Measurements from ENCODE around the gene DIP2A. TPM values are rescaled to one million over a fixed set of nuclear protein-coding genes. Genes with fewer than 3 reads are reported as not detected.

Gene DIP2A
- total and polyA plus RNA-seq, 2 experiments from 2014 or later = 18.5 to 36.3 TPM

GRCh38 chr21:46468108-46468774 is 9.6 kb downstream of the DIP2A start:
- Histone ChIP-seq H3K4me3 (no peak overlapping the region), H3K4me2 (no peak overlapping the region), H3F3A (replicated peaks; ENCODE audit: low read depth) (no peaks in the 10 kb centered on the region), H3K9me2 (ENCODE audit: insufficient read depth) (no peaks in the 10 kb centered on the region), H3K27me3 (ENCODE audit: insufficient read depth) (no peaks in the 10 kb centered on the region), H3K27ac (ENCODE audit: low read depth) (no peak overlapping the region), H3K4me1 (ENCODE audit: insufficient read depth) (no peaks in the 10 kb centered on the region; the same call in 1 of the 2 replicates), H2AFZ (no peak overlapping the region), H4K20me1 (replicated peaks; ENCODE audit: insufficient read depth) (no peaks in the 10 kb centered on the region; the same call in 1 of the 2 replicates), H3K36me3 (ENCODE audit: insufficient read depth) (no peaks in the 10 kb centered on the region), H3K79me2 (replicated peaks; ENCODE audit: insufficient read depth) (peaks cover 9% of the 10 kb centered on the region; the same call in 1 of the 2 replicates)
- DNase-seq (ENCODE audit: low spot score) = no peak
- H3K27me3 Mint-ChIP-seq (ENCODE audit: insufficient read depth, low read depth, poor library complexity) = peaks cover 3% of the 10 kb centered on the region
- H3K27ac Mint-ChIP-seq = no peak overlapping the region
- no peak for TF ChIP-seq EZH2phosphoT487 (IDR thresholded peaks at IDR 0.05; ENCODE audit: unreplicated experiment)
- no peak for TF ChIP-seq POLR2AphosphoS5 (IDR thresholded peaks at IDR 0.05; ENCODE audit: low read depth)
- no peak for TF ChIP-seq ETS1 (IDR thresholded peaks at IDR 0.05)
- no peak for TF ChIP-seq JUNB (IDR thresholded peaks at IDR 0.05; ENCODE audit: unreplicated experiment)
- TF ChIP-seq NANOG (IDR thresholded peaks at IDR 0.05; ENCODE audit: borderline replicate concordance) = no peak
- no peak for TF ChIP-seq REST (IDR thresholded peaks at IDR 0.05; ENCODE audit: unreplicated experiment)
- no peak for TF ChIP-seq CTCF (conservative IDR thresholded peaks at IDR 0.05; ENCODE audit: low read depth in 2 of 2)
- TF ChIP-seq EZH2 (IDR thresholded peaks at IDR 0.05; ENCODE audit: low read depth, unreplicated experiment) = no peak
- TF ChIP-seq STAT1 (IDR thresholded peaks at IDR 0.05; ENCODE audit: unreplicated experiment) = no peak
- no peak for TF ChIP-seq CREB1 (CRISPR knock-in tag; IDR thresholded peaks at IDR 0.05; ENCODE audit: low read depth)
- no peak for TF ChIP-seq ZNF114 (CRISPR knock-in tag; IDR thresholded peaks at IDR 0.05)
- no peak for TF ChIP-seq ZNF462 (CRISPR knock-in tag; IDR thresholded peaks at IDR 0.05)
- H3K4me3 Mint-ChIP-seq = no peak overlapping the region
- no peak for ATAC-seq
- H3K9me3 Mint-ChIP-seq = no peaks in the 10 kb centered on the region
- 0 out of 3 replicates have a peak, but pooled peaks cover under 1% of the 10 kb centered on the region for H3K36me3 Mint-ChIP-seq (ENCODE audit: low read depth)
- no peaks in the 10 kb centered on the region for H3K4me1 Mint-ChIP-seq

Data from GM23338 (cell line).